Activated CD4-positive, alpha-beta T cell treated with anti-CD3 and anti-CD28 coated beads for 36 hours (primary cell): ENCODE measurements around the gene KRTAP5-5. TPM values are rescaled to one million over a fixed set of nuclear protein-coding genes. Genes with fewer than 3 reads are reported as not detected.
"Not testable (repeated sequence)": the region's sequence is repeated elsewhere in the genome, so short reads cannot be mapped to it uniquely, and the experiment has no call there.

Experiments
- ATAC-seq: fragments of 200-7000 bp; cut with Tn5 transposase; one replicate; pipeline ENCODE4 v1.10.0; 2021; ENCODE audit warnings: mild to moderate bottlenecking, moderate library complexity
- CTCF ChIA-PET: fragments of 350-600 bp; sonication (Branson Sonifier 250); formaldehyde crosslinking; loops from one replicate; lab custom pipeline; 2021; ENCODE audit warnings: antibody characterized with exemption; lab: Charles Lee
- POLR2A ChIA-PET: fragments of 350-600 bp; sonication (Branson Sonifier 250); formaldehyde crosslinking; loops from one replicate; lab custom pipeline; 2021; ENCODE audit warnings: antibody characterized with exemption, inconsistent platforms; lab: Charles Lee
- DNase-seq: peaks from one replicate; pipeline ENCODE4 v3.0.0-alpha.2; 2020
- H3K27ac Mint-ChIP-seq: one replicate; pipeline ENCODE4 v1.8.0; 2021; ENCODE audit warnings: mixed read lengths
- H3K27me3 Mint-ChIP-seq: one replicate; pipeline ENCODE4 v1.8.0; 2021; ENCODE audit warnings: mixed read lengths
- H3K36me3 Mint-ChIP-seq: one replicate; pipeline ENCODE4 v1.8.0; 2021; ENCODE audit warnings: low read depth, mixed read lengths
- H3K4me1 Mint-ChIP-seq: one replicate; pipeline ENCODE4 v1.8.0; 2021; ENCODE audit warnings: mixed read lengths
- H3K4me3 Mint-ChIP-seq: one replicate; pipeline ENCODE4 v1.8.0; 2021; ENCODE audit warnings: mild to moderate bottlenecking, moderate library complexity, mixed read lengths
- H3K9me3 Mint-ChIP-seq: one replicate; pipeline ENCODE4 v1.8.0; 2021; ENCODE audit warnings: low read depth, mixed read lengths
- intact Hi-C, 2 experiments: fragments of 100-400 bp; cut with DNase I in 1 of 2; cut with micrococcal nuclease in 1 of 2; formaldehyde crosslinking; loops; one replicate each; pipeline versions ENCODE4 v1.14.2 to v1.15.1; 2022 to 2024; cut with DNase I, micrococcal nuclease
- total RNA-seq, 2 experiments: library from RNA; stranded (reverse); gene quantifications; one replicate each; pipeline ENCODE4 v1.2.3, GENCODE V29; 2021

KRTAP5-5 gene
- total RNA-seq, 2 experiments from 2014 or later, result not detected

- ATAC-seq, DNase-seq, H3K4me1 Mint-ChIP-seq, H3K36me3 Mint-ChIP-seq, H3K9me3 Mint-ChIP-seq, intact Hi-C loops, H3K27ac Mint-ChIP-seq, H3K4me3 Mint-ChIP-seq: not testable (repeated sequence)
- ChIA-PET CTCF (interaction anchor here (0.5 to 1.5 kb wide), 2 partner anchors 10 to 20 kb away, joined by 3 to 5 read pairs; no protein-coding TSS in a partner anchor), POLR2A (interaction anchor here (0.6 kb wide), 1 partner anchor 10 kb away, joined by 3 read pairs; no protein-coding TSS in a partner anchor)
- H3K27me3 Mint-ChIP-seq, result peaks cover 23% of the 10 kb centered on the region
These were observed 21.7 kb upstream of the KRTAP5-5 start for GRCh38 chr11:1607901-1608300.

- CTCF ChIA-PET, result interaction anchor here (0.5 to 1.5 kb wide), 3 partner anchors 11 to 20 kb away, joined by 3 to 5 read pairs (median 3); no protein-coding TSS in a partner anchor
- DNase-seq, result no peak
- H3K4me1 Mint-ChIP-seq, result peaks cover 7% of the 10 kb centered on the region
- H3K4me3 Mint-ChIP-seq, result no peak within 1 kb of the TSS
- ATAC-seq, result no peak
- H3K27me3 Mint-ChIP-seq, result peaks cover 18% of the 10 kb centered on the region
- intact Hi-C loops, result no loop called here
- no peaks in the 10 kb centered on the region for H3K9me3 Mint-ChIP-seq
- no peak within 1 kb of the TSS for H3K27ac Mint-ChIP-seq
- POLR2A ChIA-PET, result interaction anchor here (0.6 kb wide), 1 partner anchor 9 kb away, joined by 3 read pairs; no protein-coding TSS in a partner anchor
- no peaks in the 10 kb centered on the region for H3K36me3 Mint-ChIP-seq
These were observed 21.2 kb upstream of the KRTAP5-5 start, which contains the start of gene KRTAP5-3 for GRCh38 chr11:1608363-1608762. KRTAP5-3 (minus strand) TSS chr11:1608463; CDS start chr11:1608385, 78 bp downstream.

- Mint-ChIP-seq H3K36me3 (no peaks in the 10 kb centered on the region), H3K4me3 (no peak overlapping the region), H3K4me1 (peaks cover 5% of the 10 kb centered on the region), H3K27ac (no peak overlapping the region), H3K27me3 (peaks cover 17% of the 10 kb centered on the region), H3K9me3 (no peaks in the 10 kb centered on the region)
- ChIA-PET CTCF (interaction anchor here (1.5 to 1.6 kb wide), 2 partner anchors 13 to 28 kb away, joined by 3 to 7 read pairs; no protein-coding TSS in a partner anchor), POLR2A (no interaction called here)
- ATAC-seq (no peak), DNase-seq (no peak)
- intact Hi-C loops, result no loop called here
These were observed 11.3 kb upstream of the KRTAP5-5 start for GRCh38 chr11:1618231-1618630.

- no peaks in the 10 kb centered on the region for H3K36me3 Mint-ChIP-seq
- H3K4me1 Mint-ChIP-seq, result peaks cover 5% of the 10 kb centered on the region
- H3K27ac Mint-ChIP-seq, result no peak overlapping the region
- intact Hi-C loops, result no loop called here
- peak; percentile 54 for DNase-seq
- no peaks in the 10 kb centered on the region for H3K9me3 Mint-ChIP-seq
- POLR2A ChIA-PET, result no interaction called here
- CTCF ChIA-PET, result interaction anchor here (0.7 to 1.5 kb wide), 5 partner anchors 10 to 44 kb away, joined by 3 to 5 read pairs (median 3); partner anchors contain the start of gene KRTAP5-5
- peak; percentile 93 for ATAC-seq
- H3K4me3 Mint-ChIP-seq, result no peak overlapping the region
- H3K27me3 Mint-ChIP-seq, result peaks cover 15% of the 10 kb centered on the region
These were observed 10.1 kb upstream of the KRTAP5-5 start for GRCh38 chr11:1619449-1619848.

DNA sequence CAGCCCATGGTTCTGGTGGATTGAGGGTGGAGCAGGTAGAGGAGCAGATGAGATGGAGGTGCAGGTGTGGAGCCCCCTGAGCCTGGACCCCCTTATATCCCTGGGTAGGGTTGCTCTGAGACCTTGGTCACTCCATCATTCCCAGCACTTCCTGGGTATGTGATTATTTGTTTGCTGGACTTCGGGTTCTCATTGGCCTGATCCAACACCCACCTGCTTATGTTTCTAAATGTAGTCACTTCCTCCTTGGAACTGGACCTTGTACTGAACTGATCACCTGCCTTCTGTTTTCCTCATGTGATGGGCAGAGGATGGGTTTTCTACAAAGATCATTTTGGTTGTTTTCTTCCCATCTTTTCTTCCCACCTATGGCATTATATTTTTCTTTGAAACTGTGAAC is 7.5 kb upstream of the KRTAP5-5 start, which contains the start of gene KRTAP5-4:
Gene KRTAP5-4 (minus strand): TSS at position 53 of the 400 bp plus-strand sequence. CDS start 45 bp downstream, at position 8.
- ChIA-PET CTCF (no interaction called here), POLR2A (no interaction called here)
- no peak for ATAC-seq
- H3K27me3 Mint-ChIP-seq, result peaks cover 5% of the 10 kb centered on the region
- no peak within 1 kb of the TSS for H3K27ac Mint-ChIP-seq
- H3K9me3 Mint-ChIP-seq, result no peaks in the 10 kb centered on the region
- intact Hi-C loops, result no loop called here
- DNase-seq, result no peak
- peaks cover 5% of the 10 kb centered on the region for H3K4me1 Mint-ChIP-seq
- H3K36me3 Mint-ChIP-seq, result no peaks in the 10 kb centered on the region
- H3K4me3 Mint-ChIP-seq, result no peak within 1 kb of the TSS

DNA sequence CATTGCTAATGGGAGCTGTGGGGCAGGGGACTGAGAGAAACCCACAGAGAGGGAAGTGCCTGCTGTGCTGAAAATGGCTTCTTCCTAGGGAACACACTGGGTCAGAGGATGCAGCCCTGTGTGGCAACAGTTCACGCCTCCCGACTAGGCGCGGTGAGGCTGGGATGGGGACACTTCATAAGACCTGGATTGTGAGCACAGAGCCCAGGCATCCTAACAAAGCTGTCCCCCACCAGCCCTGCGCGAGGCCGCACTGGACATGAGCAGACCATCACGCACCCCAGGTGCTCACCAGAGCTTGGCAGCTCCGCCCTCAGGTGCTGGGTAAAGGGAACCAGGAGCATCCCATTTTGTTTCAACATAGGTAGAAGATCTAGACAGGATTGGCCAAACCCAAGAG is 5.9 kb upstream of the KRTAP5-5 start:
- DNase-seq, result no peak
- intact Hi-C loops, result no loop called here

GRCh38 chr11:1624621-1625020 is 5.0 kb upstream of the KRTAP5-5 start:
- Mint-ChIP-seq H3K27ac (no peak overlapping the region), H3K9me3 (no peaks in the 10 kb centered on the region), H3K27me3 (peaks cover 10% of the 10 kb centered on the region), H3K36me3 (no peaks in the 10 kb centered on the region), H3K4me1 (peaks cover 4% of the 10 kb centered on the region), H3K4me3 (no peak overlapping the region)
- POLR2A ChIA-PET, result no interaction called here
- intact Hi-C loops, result no loop called here
- CTCF ChIA-PET, result no interaction called here
- ATAC-seq (no peak), DNase-seq (no peak)

More for the DNA sequence above, 5.9 kb upstream of the KRTAP5-5 start:
- H3K9me3 Mint-ChIP-seq, result no peaks in the 10 kb centered on the region
- ChIA-PET POLR2A (no interaction called here), CTCF (interaction anchor here (0.7 kb wide), 1 partner anchor 134 kb away, joined by 4 read pairs; no protein-coding TSS in a partner anchor)
- H3K27me3 Mint-ChIP-seq, result peaks cover 5% of the 10 kb centered on the region
- peaks cover 5% of the 10 kb centered on the region for H3K4me1 Mint-ChIP-seq
- ATAC-seq, result no peak
- H3K36me3 Mint-ChIP-seq, result no peaks in the 10 kb centered on the region
- H3K4me3 Mint-ChIP-seq, result no peak overlapping the region
- H3K27ac Mint-ChIP-seq, result no peak overlapping the region

GRCh38 chr11:1625541-1625940 is 4.0 kb upstream of the KRTAP5-5 start:
- Mint-ChIP-seq H3K9me3 (no peaks in the 10 kb centered on the region), H3K27me3 (peaks cover 12% of the 10 kb centered on the region), H3K27ac (no peak overlapping the region), H3K4me1 (peaks cover 4% of the 10 kb centered on the region), H3K4me3 (no peak overlapping the region), H3K36me3 (no peaks in the 10 kb centered on the region)
- ATAC-seq (no peak), DNase-seq (no peak)
- ChIA-PET CTCF (no interaction called here), POLR2A (no interaction called here)
- intact Hi-C loops, result no loop called here

DNA sequence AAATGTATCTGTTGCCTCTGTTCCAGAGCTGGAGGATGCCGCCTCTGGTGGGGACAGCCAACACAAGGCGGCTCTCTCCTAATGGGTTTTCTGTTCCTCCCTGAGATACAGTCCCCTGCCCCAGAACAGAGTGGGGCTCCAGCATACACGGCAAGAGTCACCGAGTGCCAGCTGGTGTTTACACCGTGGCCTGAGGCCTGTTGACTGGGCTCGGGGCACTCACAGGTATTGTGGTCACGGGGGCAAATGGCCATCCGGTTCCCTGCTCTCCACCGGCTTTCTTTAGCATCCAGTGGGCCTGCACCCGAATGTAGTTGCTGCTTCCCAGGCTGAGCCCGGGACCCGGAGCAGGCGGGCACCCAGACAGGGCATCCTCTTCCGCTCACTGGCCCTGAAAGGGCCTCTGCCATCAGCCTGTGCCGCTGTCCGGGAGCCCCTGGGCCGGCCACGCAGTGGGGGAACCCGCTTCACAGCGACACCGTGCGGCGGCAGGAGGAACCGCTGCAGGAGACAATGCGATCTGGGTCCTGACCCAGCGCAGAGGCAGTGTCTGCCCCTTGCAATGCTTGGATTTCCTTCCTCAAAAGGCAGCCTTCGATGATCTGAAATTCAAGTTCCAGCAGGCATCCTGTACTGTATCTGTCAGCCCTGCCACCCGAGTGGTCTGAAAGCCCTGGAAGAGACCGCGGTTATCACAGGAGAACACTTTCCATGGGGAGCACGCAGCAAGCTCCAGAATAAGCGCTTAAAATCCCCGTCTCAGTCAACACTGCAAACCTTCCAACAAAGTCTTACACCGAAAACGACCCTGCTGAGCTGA is 859 bp upstream of the KRTAP5-5 start:
- intact Hi-C loops, result loop anchor here in 1 of 2 experiments (1.0 kb wide), 2 partner anchors 33 to 82 kb away; no protein-coding TSS in a partner anchor
- ATAC-seq (peak; percentile 98), DNase-seq (peak; percentile 78)
- Mint-ChIP-seq H3K27me3 (peaks cover 18% of the 10 kb centered on the region), H3K9me3 (no peaks in the 10 kb centered on the region), H3K36me3 (no peaks in the 10 kb centered on the region), H3K4me3 (no peak overlapping the region), H3K27ac (no peak overlapping the region), H3K4me1 (peaks cover 5% of the 10 kb centered on the region)
- ChIA-PET CTCF (interaction anchor here (0.6 to 1.7 kb wide), 11 partner anchors 9 to 424 kb away, joined by 3 to 7 read pairs (median 3); partner anchors contain the start of gene KRTAP5-3), POLR2A (no interaction called here)

DNA sequence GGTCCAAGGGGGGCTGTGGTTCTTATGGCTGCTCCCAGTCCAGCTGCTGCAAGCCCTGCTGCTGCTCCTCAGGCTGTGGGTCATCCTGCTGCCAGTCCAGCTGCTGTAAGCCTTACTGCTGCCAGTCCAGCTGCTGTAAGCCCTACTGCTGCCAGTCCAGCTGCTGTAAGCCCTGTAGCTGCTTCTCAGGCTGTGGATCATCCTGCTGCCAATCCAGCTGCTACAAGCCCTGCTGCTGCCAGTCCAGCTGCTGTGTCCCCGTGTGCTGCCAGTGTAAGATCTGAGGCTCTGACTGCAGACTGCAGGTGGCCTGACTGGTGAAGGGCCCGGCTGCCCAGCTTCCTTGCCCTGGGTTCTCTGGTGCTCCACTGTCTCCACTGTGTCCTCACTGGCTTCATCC is 696 bp downstream of the KRTAP5-5 start:
- intact Hi-C loops, result no loop called here

DNA sequence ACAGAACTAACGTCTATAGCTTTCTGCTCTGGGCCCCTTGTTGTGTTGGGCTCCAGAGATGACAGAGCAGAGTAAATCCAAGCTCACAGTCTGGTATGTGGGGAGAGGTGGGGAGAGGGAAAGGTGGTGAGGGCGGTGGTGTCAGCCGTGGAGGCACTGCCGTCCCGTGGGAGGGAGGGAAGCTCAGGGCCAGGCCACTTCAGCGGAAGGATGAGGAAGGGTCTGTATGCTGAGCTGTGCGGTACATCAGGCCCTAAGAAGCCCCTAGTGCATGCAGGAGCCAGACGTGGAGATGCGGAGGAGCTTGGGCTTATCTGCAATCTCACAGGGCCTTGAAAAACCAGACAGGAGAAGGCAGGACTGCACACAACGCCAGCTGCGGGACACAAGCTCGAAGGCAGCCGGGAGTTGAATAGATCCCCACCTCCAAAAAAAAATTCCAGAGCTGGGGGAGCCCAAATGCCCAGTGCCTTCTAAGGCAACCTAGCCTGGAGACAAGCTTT is 1.5 kb downstream of the KRTAP5-5 start:
- ChIA-PET POLR2A (no interaction called here), CTCF (interaction anchor here (0.6 to 1.6 kb wide), 6 partner anchors 8 to 369 kb away, joined by 4 to 7 read pairs (median 4); no protein-coding TSS in a partner anchor)
- intact Hi-C loops, result no loop called here
- Mint-ChIP-seq H3K36me3 (no peaks in the 10 kb centered on the region), H3K4me3 (no peak overlapping the region), H3K27me3 (peaks cover 18% of the 10 kb centered on the region), H3K4me1 (peaks cover 5% of the 10 kb centered on the region), H3K9me3 (no peaks in the 10 kb centered on the region), H3K27ac (no peak overlapping the region)
- no peak for DNase-seq
- ATAC-seq, result no peak

More for the DNA sequence above, 696 bp downstream of the KRTAP5-5 start:
- Mint-ChIP-seq H3K4me3 (no peak overlapping the region), H3K4me1 (peaks cover 5% of the 10 kb centered on the region), H3K27me3 (peaks cover 19% of the 10 kb centered on the region), H3K36me3 (no peaks in the 10 kb centered on the region), H3K27ac (no peak overlapping the region), H3K9me3 (no peaks in the 10 kb centered on the region)
- POLR2A ChIA-PET, result no interaction called here
- CTCF ChIA-PET, result interaction anchor here (0.9 to 1.6 kb wide), 6 partner anchors 9 to 64 kb away, joined by 3 to 7 read pairs (median 4); no protein-coding TSS in a partner anchor
- ATAC-seq (no peak), DNase-seq (no peak)
